GM23338 (cell line): Measurements from ENCODE around the gene OPRD1. TPM values are rescaled to one million over a fixed set of nuclear protein-coding genes. Genes with fewer than 3 reads are reported as not detected.

ENCODE experiments used
- ATAC-seq: fragments of 200-7000 bp; cut with Tn5 transposase; 3 replicates; pipeline ENCODE4 v1.9.1; 2020
- DNase-seq: peaks from one replicate; pipeline ENCODE4 v3.0.0-alpha.2; 2015; ENCODE audit warnings: low spot score
- H2AFZ ChIP-seq: fragments of 200-600 bp; sonication (generic); 2 replicates; pipeline ENCODE4 v1.8.0; 2016; ENCODE audit warnings: antibody characterized with exemption, mild to moderate bottlenecking, moderate library complexity
- H3F3A ChIP-seq: fragments of 200-600 bp; sonication (generic); replicated peaks from 2 replicates; pipeline ENCODE4 v1.8.0; 2017; ENCODE audit warnings: antibody characterized with exemption, mixed run types, low read depth
- H3K27ac ChIP-seq: fragments of 200-600 bp; sonication (generic); 2 replicates; pipeline ENCODE4 v1.6.1; 2016; ENCODE audit warnings: low read depth
- H3K27me3 ChIP-seq: fragments of 200-600 bp; sonication (generic); 2 replicates; pipeline ENCODE4 v1.8.0; 2016; ENCODE audit warnings: mild to moderate bottlenecking, mixed run types, moderate library complexity; ENCODE audit not compliant: insufficient read depth
- H3K36me3 ChIP-seq: fragments of 200-600 bp; sonication (generic); 2 replicates; pipeline ENCODE4 v1.8.0; 2016; ENCODE audit warnings: mild to moderate bottlenecking; ENCODE audit not compliant: insufficient read depth
- H3K4me1 ChIP-seq: fragments of 200-600 bp; sonication (generic); 2 replicates; pipeline ENCODE4 v1.8.0; 2016; ENCODE audit warnings: mild to moderate bottlenecking, moderate library complexity; ENCODE audit not compliant: insufficient read depth
- H3K4me2 ChIP-seq: fragments of 200-600 bp; sonication (generic); 2 replicates; pipeline ENCODE4 v1.7.1; 2017; ENCODE audit warnings: mixed run types
- H3K4me3 ChIP-seq: fragments of 200-600 bp; sonication (generic); 2 replicates; pipeline ENCODE4 v1.6.1; 2016; ENCODE audit warnings: mixed run types
- H3K79me2 ChIP-seq: fragments of 200-600 bp; sonication (generic); replicated peaks from 2 replicates; pipeline ENCODE4 v1.8.0; 2017; ENCODE audit warnings: mild to moderate bottlenecking; ENCODE audit not compliant: insufficient read depth
- H3K9me2 ChIP-seq: fragments of 200-600 bp; sonication (generic); 2 replicates; pipeline ENCODE4 v1.8.0; 2017; ENCODE audit not compliant: insufficient read depth
- H4K20me1 ChIP-seq: fragments of 200-600 bp; sonication (generic); replicated peaks from 2 replicates; pipeline ENCODE4 v1.8.0; 2017; ENCODE audit warnings: mild to moderate bottlenecking; ENCODE audit not compliant: insufficient read depth
- H3K27ac Mint-ChIP-seq: 2 replicates; pipeline ENCODE4 v1.8.0; 2020; ENCODE audit warnings: inconsistent platforms, mild to moderate bottlenecking, moderate library complexity, mixed read lengths
- H3K27me3 Mint-ChIP-seq: 3 replicates; pipeline ENCODE4 v1.8.0; 2022; ENCODE audit warnings: low read depth, mild to moderate bottlenecking, moderate library complexity, mixed read lengths, inconsistent platforms; ENCODE audit not compliant: insufficient read depth, poor library complexity
- H3K36me3 Mint-ChIP-seq: 3 replicates; pipeline ENCODE4 v1.8.0; 2021; ENCODE audit warnings: low read depth, mild to moderate bottlenecking, inconsistent platforms, moderate library complexity, mixed read lengths
- H3K4me1 Mint-ChIP-seq: 3 replicates; pipeline ENCODE4 v1.8.0; 2020; ENCODE audit warnings: mild to moderate bottlenecking, inconsistent platforms, mixed read lengths
- H3K4me3 Mint-ChIP-seq: 3 replicates; pipeline ENCODE4 v1.8.0; 2021; ENCODE audit warnings: moderate library complexity, mild to moderate bottlenecking, inconsistent platforms, mixed read lengths
- H3K9me3 Mint-ChIP-seq: 3 replicates; pipeline ENCODE4 v1.8.0; 2020; ENCODE audit warnings: moderate library complexity, mild to moderate bottlenecking, inconsistent platforms, mixed read lengths
- EZH2 ChIP-seq: fragments of 200-600 bp; sonication (generic); IDR thresholded peaks from one replicate; pipeline ENCODE4 v1.8.0; 2017; ENCODE audit warnings: antibody characterized with exemption, mild to moderate bottlenecking, low read depth; ENCODE audit not compliant: unreplicated experiment
- EZH2phosphoT487 ChIP-seq: fragments of 200-600 bp; sonication (generic); IDR thresholded peaks from one replicate; pipeline ENCODE4 v1.8.1; 2018; ENCODE audit warnings: antibody characterized with exemption; ENCODE audit not compliant: unreplicated experiment
- STAT1 ChIP-seq: IDR thresholded peaks from one replicate; pipeline ENCODE4 v1.6.1; 2016; ENCODE audit warnings: antibody characterized with exemption; ENCODE audit not compliant: unreplicated experiment
- polyA plus RNA-seq: library from polyadenylated mRNA; unstranded; fragments of >200 nt; fragmentation: Nextera tagmentation; extraction: Ambion mirVana; gene quantifications from 2 replicates; pipeline ENCODE4 v1.2.1, GENCODE V29; 2016
- total RNA-seq: library from RNA; depleted of rRNA; stranded (reverse); fragments of >200 nt; shearing (Covaris generic); gene quantifications from 2 replicates; pipeline ENCODE4 v1.2.3, GENCODE V29; 2014
- TF ChIP-seq, protein P1 (sequence below): fragments of 250-450 bp; sonication (Bioruptor Pico); IDR thresholded peaks from 2 replicates; pipeline ENCODE4 v1.5.0; 2020; ENCODE audit warnings: mild to moderate bottlenecking, moderate library complexity
- TF ChIP-seq, protein P2 (sequence below), 2 experiments: fragments of 200-600 bp in 1 of 2; sonication (generic) in 1 of 2; conservative IDR thresholded peaks; 2 replicates each; pipeline versions ENCODE4 v1.5.1 to v1.6.1; 2016 to 2017; ENCODE audit warnings: antibody characterized with exemption in 2 of 2, low read depth in 2 of 2, mild to moderate bottlenecking in 2 of 2, moderate library complexity in 1 of 2

The OPRD1 gene
- total and polyA plus RNA-seq, 2 experiments from 2014 or later = 0.55 to 2.3 TPM

DNA sequence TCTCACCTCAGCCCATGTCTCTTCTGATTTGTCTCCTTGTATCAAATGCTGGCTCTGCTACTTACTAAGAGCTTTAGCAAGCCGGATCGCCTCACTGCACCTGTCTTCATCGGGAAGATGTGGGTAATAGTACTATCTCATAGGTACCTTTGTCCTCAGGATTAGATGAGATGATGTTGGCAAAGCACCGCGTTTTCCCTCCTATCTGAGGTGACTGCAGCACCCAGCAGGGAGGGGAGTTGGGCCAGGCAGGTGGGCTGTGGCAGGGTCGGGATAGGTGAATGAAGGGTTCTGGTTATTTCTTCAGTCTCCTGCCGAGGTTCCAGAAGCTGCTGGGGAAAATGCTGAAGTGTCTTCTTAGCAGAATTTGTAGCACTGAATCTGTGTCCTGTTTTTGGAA lies 5.2 kb downstream of the OPRD1 start:
- no peaks in the 10 kb centered on the region for H3K36me3 ChIP-seq
- H3K4me3 ChIP-seq = no peak overlapping the region
- peaks cover 11% of the 10 kb centered on the region for H3F3A ChIP-seq
- H4K20me1 ChIP-seq = no peaks in the 10 kb centered on the region
- H3K79me2 ChIP-seq = no peaks in the 10 kb centered on the region
- DNase-seq (no peak), ATAC-seq (no peak)
- no peak overlapping the region for H3K27ac ChIP-seq
- no peaks in the 10 kb centered on the region for H3K36me3 Mint-ChIP-seq
- H3K9me2 ChIP-seq = no peaks in the 10 kb centered on the region
- peaks cover 21% of the 10 kb centered on the region for H3K27me3 ChIP-seq
- no peak overlapping the region for H2AFZ ChIP-seq
- peaks cover 12% of the 10 kb centered on the region for H3K4me1 Mint-ChIP-seq
- H3K4me2 ChIP-seq = no peak overlapping the region
- peaks cover 3% of the 10 kb centered on the region; the same call in 1 of the 3 replicates for H3K9me3 Mint-ChIP-seq
- H3K4me1 ChIP-seq = peaks cover 4% of the 10 kb centered on the region
- no peak overlapping the region for H3K4me3 Mint-ChIP-seq
- no peak for TF ChIP-seq STAT1
- TF ChIP-seq EZH2phosphoT487 = no peak
- TF ChIP-seq, protein P1, sequence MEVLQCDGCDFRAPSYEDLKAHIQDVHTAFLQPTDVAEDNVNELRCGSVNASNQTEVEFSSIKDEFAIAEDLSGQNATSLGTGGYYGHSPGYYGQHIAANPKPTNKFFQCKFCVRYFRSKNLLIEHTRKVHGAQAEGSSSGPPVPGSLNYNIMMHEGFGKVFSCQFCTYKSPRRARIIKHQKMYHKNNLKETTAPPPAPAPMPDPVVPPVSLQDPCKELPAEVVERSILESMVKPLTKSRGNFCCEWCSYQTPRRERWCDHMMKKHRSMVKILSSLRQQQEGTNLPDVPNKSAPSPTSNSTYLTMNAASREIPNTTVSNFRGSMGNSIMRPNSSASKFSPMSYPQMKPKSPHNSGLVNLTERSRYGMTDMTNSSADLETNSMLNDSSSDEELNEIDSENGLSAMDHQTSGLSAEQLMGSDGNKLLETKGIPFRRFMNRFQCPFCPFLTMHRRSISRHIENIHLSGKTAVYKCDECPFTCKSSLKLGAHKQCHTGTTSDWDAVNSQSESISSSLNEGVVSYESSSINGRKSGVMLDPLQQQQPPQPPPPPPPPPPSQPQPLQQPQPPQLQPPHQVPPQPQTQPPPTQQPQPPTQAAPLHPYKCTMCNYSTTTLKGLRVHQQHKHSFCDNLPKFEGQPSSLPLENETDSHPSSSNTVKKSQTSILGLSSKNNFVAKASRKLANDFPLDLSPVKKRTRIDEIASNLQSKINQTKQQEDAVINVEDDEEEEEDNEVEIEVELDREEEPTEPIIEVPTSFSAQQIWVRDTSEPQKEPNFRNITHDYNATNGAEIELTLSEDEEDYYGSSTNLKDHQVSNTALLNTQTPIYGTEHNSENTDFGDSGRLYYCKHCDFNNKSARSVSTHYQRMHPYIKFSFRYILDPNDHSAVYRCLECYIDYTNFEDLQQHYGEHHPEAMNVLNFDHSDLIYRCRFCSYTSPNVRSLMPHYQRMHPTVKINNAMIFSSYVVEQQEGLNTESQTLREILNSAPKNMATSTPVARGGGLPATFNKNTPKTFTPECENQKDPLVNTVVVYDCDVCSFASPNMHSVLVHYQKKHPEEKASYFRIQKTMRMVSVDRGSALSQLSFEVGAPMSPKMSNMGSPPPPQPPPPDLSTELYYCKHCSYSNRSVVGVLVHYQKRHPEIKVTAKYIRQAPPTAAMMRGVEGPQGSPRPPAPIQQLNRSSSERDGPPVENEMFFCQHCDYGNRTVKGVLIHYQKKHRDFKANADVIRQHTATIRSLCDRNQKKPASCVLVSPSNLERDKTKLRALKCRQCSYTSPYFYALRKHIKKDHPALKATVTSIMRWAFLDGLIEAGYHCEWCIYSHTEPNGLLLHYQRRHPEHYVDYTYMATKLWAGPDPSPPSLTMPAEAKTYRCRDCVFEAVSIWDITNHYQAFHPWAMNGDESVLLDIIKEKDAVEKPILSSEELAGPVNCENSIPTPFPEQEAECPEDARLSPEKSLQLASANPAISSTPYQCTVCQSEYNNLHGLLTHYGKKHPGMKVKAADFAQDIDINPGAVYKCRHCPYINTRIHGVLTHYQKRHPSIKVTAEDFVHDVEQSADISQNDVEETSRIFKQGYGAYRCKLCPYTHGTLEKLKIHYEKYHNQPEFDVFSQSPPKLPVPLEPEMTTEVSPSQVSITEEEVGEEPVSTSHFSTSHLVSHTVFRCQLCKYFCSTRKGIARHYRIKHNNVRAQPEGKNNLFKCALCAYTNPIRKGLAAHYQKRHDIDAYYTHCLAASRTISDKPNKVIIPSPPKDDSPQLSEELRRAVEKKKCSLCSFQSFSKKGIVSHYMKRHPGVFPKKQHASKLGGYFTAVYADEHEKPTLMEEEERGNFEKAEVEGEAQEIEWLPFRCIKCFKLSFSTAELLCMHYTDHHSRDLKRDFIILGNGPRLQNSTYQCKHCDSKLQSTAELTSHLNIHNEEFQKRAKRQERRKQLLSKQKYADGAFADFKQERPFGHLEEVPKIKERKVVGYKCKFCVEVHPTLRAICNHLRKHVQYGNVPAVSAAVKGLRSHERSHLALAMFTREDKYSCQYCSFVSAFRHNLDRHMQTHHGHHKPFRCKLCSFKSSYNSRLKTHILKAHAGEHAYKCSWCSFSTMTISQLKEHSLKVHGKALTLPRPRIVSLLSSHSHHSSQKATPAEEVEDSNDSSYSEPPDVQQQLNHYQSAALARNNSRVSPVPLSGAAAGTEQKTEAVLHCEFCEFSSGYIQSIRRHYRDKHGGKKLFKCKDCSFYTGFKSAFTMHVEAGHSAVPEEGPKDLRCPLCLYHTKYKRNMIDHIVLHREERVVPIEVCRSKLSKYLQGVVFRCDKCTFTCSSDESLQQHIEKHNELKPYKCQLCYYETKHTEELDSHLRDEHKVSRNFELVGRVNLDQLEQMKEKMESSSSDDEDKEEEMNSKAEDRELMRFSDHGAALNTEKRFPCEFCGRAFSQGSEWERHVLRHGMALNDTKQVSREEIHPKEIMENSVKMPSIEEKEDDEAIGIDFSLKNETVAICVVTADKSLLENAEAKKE (CRISPR knock-in tag) = no peak
- no peak for TF ChIP-seq EZH2
- TF ChIP-seq, protein P2, sequence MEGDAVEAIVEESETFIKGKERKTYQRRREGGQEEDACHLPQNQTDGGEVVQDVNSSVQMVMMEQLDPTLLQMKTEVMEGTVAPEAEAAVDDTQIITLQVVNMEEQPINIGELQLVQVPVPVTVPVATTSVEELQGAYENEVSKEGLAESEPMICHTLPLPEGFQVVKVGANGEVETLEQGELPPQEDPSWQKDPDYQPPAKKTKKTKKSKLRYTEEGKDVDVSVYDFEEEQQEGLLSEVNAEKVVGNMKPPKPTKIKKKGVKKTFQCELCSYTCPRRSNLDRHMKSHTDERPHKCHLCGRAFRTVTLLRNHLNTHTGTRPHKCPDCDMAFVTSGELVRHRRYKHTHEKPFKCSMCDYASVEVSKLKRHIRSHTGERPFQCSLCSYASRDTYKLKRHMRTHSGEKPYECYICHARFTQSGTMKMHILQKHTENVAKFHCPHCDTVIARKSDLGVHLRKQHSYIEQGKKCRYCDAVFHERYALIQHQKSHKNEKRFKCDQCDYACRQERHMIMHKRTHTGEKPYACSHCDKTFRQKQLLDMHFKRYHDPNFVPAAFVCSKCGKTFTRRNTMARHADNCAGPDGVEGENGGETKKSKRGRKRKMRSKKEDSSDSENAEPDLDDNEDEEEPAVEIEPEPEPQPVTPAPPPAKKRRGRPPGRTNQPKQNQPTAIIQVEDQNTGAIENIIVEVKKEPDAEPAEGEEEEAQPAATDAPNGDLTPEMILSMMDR (conservative IDR thresholded peaks at IDR 0.05; ENCODE audit: low read depth in 2 of 2) = no peak
- H3K27ac Mint-ChIP-seq = no peak overlapping the region
- H3K27me3 Mint-ChIP-seq = peaks cover 23% of the 10 kb centered on the region
